GM12891 (cell line): ENCODE data around the gene RIT1.

Experiments
- POLR2A ChIP-seq: IDR thresholded peaks from 2 replicates; pipeline ENCODE4 v1.6.1; 2011; ENCODE audit warnings: low read depth, low read length, control low read depth
- POLR2AphosphoS5 ChIP-seq: IDR thresholded peaks from 2 replicates; pipeline ENCODE4 v1.6.1; 2011; ENCODE audit warnings: low read depth, low read length, control low read depth
- TAF1 ChIP-seq: IDR thresholded peaks from 2 replicates; pipeline ENCODE4 v1.6.1; 2011; ENCODE audit warnings: low read depth, low read length, control low read depth

DNA sequence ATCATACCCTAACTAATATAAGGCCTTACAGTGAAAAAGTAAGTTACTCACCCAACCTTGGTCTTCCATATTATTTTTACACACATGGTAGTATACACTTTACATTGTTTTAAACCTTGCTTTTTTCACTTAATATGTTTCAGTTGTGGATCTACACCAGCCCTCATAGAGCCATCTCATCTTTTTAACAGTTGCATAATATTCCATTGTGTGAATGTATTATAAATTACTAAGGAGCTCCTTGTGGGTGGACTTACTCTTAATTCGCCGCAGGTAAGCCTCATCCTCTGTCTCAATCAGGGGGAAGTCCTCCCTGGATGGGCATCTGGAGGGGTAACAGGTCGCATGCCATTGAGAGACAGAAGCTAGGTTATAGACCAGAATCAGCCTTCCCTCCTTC, 43.5 kb upstream of the RIT1 start:
- TF ChIP-seq POLR2A = no peak
- no peak for TF ChIP-seq TAF1
- no peak for TF ChIP-seq POLR2AphosphoS5
